ENCODE results near the gene POGLUT3. TPM values are rescaled to one million over a fixed set of nuclear protein-coding genes. Genes with fewer than 3 reads are reported as not detected.

Gene POGLUT3
- total and polyA plus RNA-seq, 2 experiments from 2014 or later: 7.6 to 12.2 TPM

GRCh38 chr11:108530426-108530825 is 32.2 kb upstream of the POGLUT3 start (continued):
- TF ChIP-seq ETS1 (IDR thresholded peaks at IDR 0.05) (no peak), CREB1 (CRISPR knock-in tag; IDR thresholded peaks at IDR 0.05; ENCODE audit: low read depth) (no peak), EZH2 (IDR thresholded peaks at IDR 0.05; ENCODE audit: low read depth, unreplicated experiment) (no peak), REST (IDR thresholded peaks at IDR 0.05; ENCODE audit: unreplicated experiment) (no peak), JUNB (IDR thresholded peaks at IDR 0.05; ENCODE audit: unreplicated experiment) (no peak), CTCF (conservative IDR thresholded peaks at IDR 0.05; ENCODE audit: low read depth in 2 of 2) (no peak), ZNF114 (CRISPR knock-in tag; IDR thresholded peaks at IDR 0.05) (no peak), STAT1 (IDR thresholded peaks at IDR 0.05; ENCODE audit: unreplicated experiment) (no peak)

- no peaks in the 10 kb centered on the region for H3K27me3 Mint-ChIP-seq (ENCODE audit: insufficient read depth, low read depth, poor library complexity)
- H3K27me3 ChIP-seq (ENCODE audit: insufficient read depth): no peaks in the 10 kb centered on the region
- TF ChIP-seq ETS1 (IDR thresholded peaks at IDR 0.05) (no peak), POLR2AphosphoS5 (IDR thresholded peaks at IDR 0.05; ENCODE audit: low read depth) (no peak), NANOG (IDR thresholded peaks at IDR 0.05; ENCODE audit: borderline replicate concordance) (no peak), JUNB (IDR thresholded peaks at IDR 0.05; ENCODE audit: unreplicated experiment) (no peak), ZNF114 (CRISPR knock-in tag; IDR thresholded peaks at IDR 0.05) (no peak), EZH2 (IDR thresholded peaks at IDR 0.05; ENCODE audit: low read depth, unreplicated experiment) (no peak)
- no peaks in the 10 kb centered on the region for H3K79me2 ChIP-seq (replicated peaks; ENCODE audit: insufficient read depth)
- H3K36me3 ChIP-seq (ENCODE audit: insufficient read depth): no peaks in the 10 kb centered on the region
- no peak overlapping the region for H3K4me3 Mint-ChIP-seq
- no peak overlapping the region for H2AFZ ChIP-seq
- H3K4me1 Mint-ChIP-seq: no peaks in the 10 kb centered on the region
- H3K36me3 Mint-ChIP-seq (ENCODE audit: low read depth): peaks cover 3% of the 10 kb centered on the region; the same call in 1 of the 3 replicates
- no peaks in the 10 kb centered on the region for H3K9me3 Mint-ChIP-seq
- no peaks in the 10 kb centered on the region for H4K20me1 ChIP-seq (replicated peaks; ENCODE audit: insufficient read depth)
- no peaks in the 10 kb centered on the region for H3F3A ChIP-seq (replicated peaks; ENCODE audit: low read depth)
- H3K4me2 ChIP-seq: no peak overlapping the region
- H3K27ac ChIP-seq (ENCODE audit: low read depth): 0 out of 2 replicates have a peak overlapping the region, but pooled peaks have one; percentile 9
- DNase-seq (ENCODE audit: low spot score) (no peak), ATAC-seq (no peak)
- H3K4me1 ChIP-seq (ENCODE audit: insufficient read depth): no peaks in the 10 kb centered on the region
- no peaks in the 10 kb centered on the region for H3K9me2 ChIP-seq (ENCODE audit: insufficient read depth)
- H3K27ac Mint-ChIP-seq: no peak overlapping the region
- H3K4me3 ChIP-seq: no peak overlapping the region
These were observed 29.2 kb upstream of the POGLUT3 start for GRCh38 chr11:108527382-108527781.

All from GM23338 (cell line).